ENCODE data around the gene EGFL8. TPM values are rescaled to one million over a fixed set of nuclear protein-coding genes. Genes with fewer than 3 reads are reported as not detected.

Gene EGFL8
- total RNA-seq, result 1.6 and 2.5 TPM in 2 replicates

GRCh38 chr6:32164295-32164694, at the start of gene EGFL8:
EGFL8 (plus strand) TSS chr6:32164595; CDS start chr6:32166166, 1,571 bp downstream.

GRCh38 chr6:32127717-32128592, 36.4 kb upstream of the EGFL8 start, which contains the start of gene ATF6B:
ATF6B (minus strand) TSS chr6:32128246; CDS start chr6:32128207, 39 bp downstream.

GRCh38 chr6:32151863-32152768, 12.3 kb upstream of the EGFL8 start, which contains the start of gene PRRT1:
PRRT1 (minus strand) TSS chr6:32151939; CDS start chr6:32151827, 112 bp downstream.

GRCh38 chr6:32153564-32154513, 10.6 kb upstream of the EGFL8 start, which contains the start of gene PPT2:
PPT2 (plus strand) TSS chr6:32154141; CDS start chr6:32154595, 454 bp downstream.

GRCh38 chr6:32175711-32176475, 11.5 kb downstream of the EGFL8 start, which contains the start of gene AGPAT1:
AGPAT1 (minus strand) TSS chr6:32176084; CDS start chr6:32171496, 4,588 bp downstream.

GRCh38 chr6:32177788-32178546, 13.6 kb downstream of the EGFL8 start, which contains the start of gene RNF5:
RNF5 (plus strand) TSS chr6:32178405; CDS start chr6:32178512, 107 bp downstream.

GRCh38 chr6:32184084-32184640, 19.8 kb downstream of the EGFL8 start, which contains the start of gene AGER:
AGER (minus strand) TSS chr6:32184253; CDS start chr6:32184222, 31 bp downstream.

GRCh38 chr6:32190054-32190851, 25.9 kb downstream of the EGFL8 start, which contains the start of gene PBX2:
PBX2 (minus strand) TSS chr6:32190202; CDS start chr6:32189915, 287 bp downstream.

GRCh38 chr6:32192608-32193039, 28.2 kb downstream of the EGFL8 start, which contains the start of gene GPSM3:
GPSM3 (minus strand) TSS chr6:32192643; CDS start chr6:32192513, 130 bp downstream.

Other genes with a start within 250 kb of the EGFL8 start
- 0.19 TPM in 1 of 2 replicates, not detected in the other for gene C2, start 236.9 kb upstream of the EGFL8 start, total RNA-seq
- gene CFB, start 218.5 kb upstream of the EGFL8 start, total RNA-seq, result 0.90 and 4.7 TPM in 2 replicates
- gene NELFE, start 205.6 kb upstream of the EGFL8 start, total RNA-seq, result 99.7 and 109 TPM in 2 replicates
- 40.9 and 43.4 TPM in 2 replicates for gene SKIC2, start 205.4 kb upstream of the EGFL8 start, total RNA-seq
- 7.8 and 11.1 TPM in 2 replicates for gene DXO, start 192.5 kb upstream of the EGFL8 start, total RNA-seq
- gene C4A, start 182.5 kb upstream of the EGFL8 start, total RNA-seq, result 0.99 and 2.0 TPM in 2 replicates
- 0.63 and 1.8 TPM in 2 replicates for gene C4B, start 149.8 kb upstream of the EGFL8 start, total RNA-seq
- not detected in 2 replicates for gene CYP21A2, start 126.2 kb upstream of the EGFL8 start, total RNA-seq
- 0.36 and 1.5 TPM in 2 replicates for gene TNXB, start 55.3 kb upstream of the EGFL8 start, total RNA-seq
- gene ATF6B, start 36.3 kb upstream of the EGFL8 start, total RNA-seq, result 11.1 and 11.2 TPM in 2 replicates
- gene FKBPL, start 34.3 kb upstream of the EGFL8 start, total RNA-seq, result 5.0 and 6.3 TPM in 2 replicates
- 0.09 TPM in 1 of 2 replicates, not detected in the other for gene PRRT1, start 12.7 kb upstream of the EGFL8 start, total RNA-seq
- gene PPT2, start 10.5 kb upstream of the EGFL8 start, total RNA-seq, result 52.3 and 52.8 TPM in 2 replicates
- gene AGPAT1, start 11.5 kb downstream of the EGFL8 start, total RNA-seq, result 8.4 and 13.0 TPM in 2 replicates
- 28.3 and 34.9 TPM in 2 replicates for gene RNF5, start 13.8 kb downstream of the EGFL8 start, total RNA-seq
- gene AGER, start 19.7 kb downstream of the EGFL8 start, total RNA-seq, result 0.36 and 0.66 TPM in 2 replicates
- gene PBX2, start 25.6 kb downstream of the EGFL8 start, total RNA-seq, result 37.0 and 42.5 TPM in 2 replicates
- 4.2 and 5.5 TPM in 2 replicates for gene GPSM3, start 28.0 kb downstream of the EGFL8 start, total RNA-seq
- 50.7 and 60.4 TPM in 2 replicates for gene NOTCH4, start 59.5 kb downstream of the EGFL8 start, total RNA-seq
- under 0.01 TPM in 1 of 2 replicates, not detected in the other for gene TSBP1, start 207.3 kb downstream of the EGFL8 start, total RNA-seq
- gene BTNL2, start 242.6 kb downstream of the EGFL8 start, total RNA-seq, result not detected in 2 replicates